ENCODE results near the gene LRRC71.

- no peak for TF ChIP-seq ZNF837 (tag by site-specific recombination; IDR thresholded peaks at IDR 0.05)
- no peak for TF ChIP-seq ZNF610 (tag by site-specific recombination; IDR thresholded peaks at IDR 0.05; ENCODE audit: borderline replicate concordance)
- peak; percentile 81 for TF ChIP-seq CTCF (tag by site-specific recombination; IDR thresholded peaks at IDR 0.05)
- no peak for TF ChIP-seq ZNF311 (tag by site-specific recombination; IDR thresholded peaks at IDR 0.05; ENCODE audit: borderline replicate concordance)
- TF ChIP-seq ZNF335 (tag by site-specific recombination; conservative IDR thresholded peaks at IDR 0.05), result no peak
- TF ChIP-seq, protein P1, sequence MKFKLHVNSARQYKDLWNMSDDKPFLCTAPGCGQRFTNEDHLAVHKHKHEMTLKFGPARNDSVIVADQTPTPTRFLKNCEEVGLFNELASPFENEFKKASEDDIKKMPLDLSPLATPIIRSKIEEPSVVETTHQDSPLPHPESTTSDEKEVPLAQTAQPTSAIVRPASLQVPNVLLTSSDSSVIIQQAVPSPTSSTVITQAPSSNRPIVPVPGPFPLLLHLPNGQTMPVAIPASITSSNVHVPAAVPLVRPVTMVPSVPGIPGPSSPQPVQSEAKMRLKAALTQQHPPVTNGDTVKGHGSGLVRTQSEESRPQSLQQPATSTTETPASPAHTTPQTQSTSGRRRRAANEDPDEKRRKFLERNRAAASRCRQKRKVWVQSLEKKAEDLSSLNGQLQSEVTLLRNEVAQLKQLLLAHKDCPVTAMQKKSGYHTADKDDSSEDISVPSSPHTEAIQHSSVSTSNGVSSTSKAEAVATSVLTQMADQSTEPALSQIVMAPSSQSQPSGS (tag by site-specific recombination; IDR thresholded peaks at IDR 0.05; ENCODE audit: low read depth), result no peak
- TF ChIP-seq ZBTB8A (tag by site-specific recombination; IDR thresholded peaks at IDR 0.05), result 0 out of 2 replicates have a peak, but pooled peaks have one; percentile 25
- TF ChIP-seq, protein P2, sequence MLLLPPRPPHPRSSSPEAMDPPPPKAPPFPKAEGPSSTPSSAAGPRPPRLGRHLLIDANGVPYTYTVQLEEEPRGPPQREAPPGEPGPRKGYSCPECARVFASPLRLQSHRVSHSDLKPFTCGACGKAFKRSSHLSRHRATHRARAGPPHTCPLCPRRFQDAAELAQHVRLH (tag by site-specific recombination; IDR thresholded peaks at IDR 0.05), result no peak
- no peak for TF ChIP-seq ZBTB21 (tag by site-specific recombination; IDR thresholded peaks at IDR 0.05)
- TF ChIP-seq HOXA7 (CRISPR knock-in tag; IDR thresholded peaks at IDR 0.05; ENCODE audit: borderline replicate concordance), result no peak
- TF ChIP-seq INSM2 (tag by site-specific recombination; IDR thresholded peaks at IDR 0.05), result no peak; the same call in 1 of the 2 replicates
Measured at GRCh38 chr1:156910309-156910782, 10.1 kb upstream of the LRRC71 start.
